H9 (cell line): ENCODE results near the gene DCUN1D5. TPM values are rescaled to one million over a fixed set of nuclear protein-coding genes. Genes with fewer than 3 reads are reported as not detected.

ENCODE experiments used
- DNase-seq: peaks from one replicate; pipeline ENCODE4 v3.0.0-alpha.2; 2017
- H2AFZ ChIP-seq: one replicate; pipeline ENCODE4 v1.6.1; 2013; ENCODE audit warnings: mild to moderate bottlenecking, low read length, control low read depth, moderate library complexity
- H2AK5ac ChIP-seq: 2 replicates; pipeline ENCODE4 v1.6.1; 2013; ENCODE audit warnings: low read length, control low read depth, mixed read lengths; ENCODE audit not compliant: insufficient read length
- H2BK120ac ChIP-seq: one replicate; pipeline ENCODE4 v1.6.1; 2013; ENCODE audit warnings: low read depth, mild to moderate bottlenecking, low read length, control low read depth, inconsistent platforms; ENCODE audit not compliant: poor library complexity, severe bottlenecking
- H2BK12ac ChIP-seq: 2 replicates; pipeline ENCODE4 v1.6.1; 2013; ENCODE audit warnings: low read length, control low read depth, mixed read lengths, low read depth; ENCODE audit not compliant: insufficient read length
- H2BK15ac ChIP-seq: 2 replicates; pipeline ENCODE4 v1.6.1; 2013; ENCODE audit warnings: low read depth, low read length, control low read depth
- H2BK20ac ChIP-seq: one replicate; pipeline ENCODE4 v1.6.1; 2013; ENCODE audit warnings: low read depth, mild to moderate bottlenecking, low read length, control low read depth, inconsistent platforms; ENCODE audit not compliant: poor library complexity, severe bottlenecking
- H2BK5ac ChIP-seq: 2 replicates; pipeline ENCODE4 v1.6.1; 2013; ENCODE audit warnings: low read length, control low read depth, mixed read lengths; ENCODE audit not compliant: insufficient read length
- H3K14ac ChIP-seq: 2 replicates; pipeline ENCODE4 v1.6.1; 2013; ENCODE audit warnings: low read length, control low read depth; ENCODE audit not compliant: insufficient read depth
- H3K18ac ChIP-seq: 2 replicates; pipeline ENCODE4 v1.6.1; 2013; ENCODE audit warnings: low read depth, mild to moderate bottlenecking, mixed read lengths, low read length, control low read depth; ENCODE audit not compliant: insufficient read length
- H3K23ac ChIP-seq: 2 replicates; pipeline ENCODE4 v1.6.1; 2013; ENCODE audit warnings: low read length, control low read depth, mixed read lengths, low read depth; ENCODE audit not compliant: insufficient read length
- H3K23me2 ChIP-seq: 2 replicates; pipeline ENCODE4 v1.6.1; 2013; ENCODE audit warnings: low read depth, mild to moderate bottlenecking, mixed read lengths, low read length, control low read depth; ENCODE audit not compliant: insufficient read length, poor library complexity, severe bottlenecking
- H3K27ac ChIP-seq: 2 replicates; pipeline ENCODE4 v1.5.1; 2013; ENCODE audit warnings: low read length, control low read depth, mixed read lengths, low read depth; ENCODE audit not compliant: insufficient read length
- H3K27me3 ChIP-seq: 2 replicates; pipeline ENCODE4 v1.6.1; 2013; ENCODE audit warnings: low read length, control low read depth, inconsistent platforms; ENCODE audit not compliant: insufficient read depth
- H3K4ac ChIP-seq: 2 replicates; pipeline ENCODE4 v1.6.1; 2013; ENCODE audit warnings: low read depth, mild to moderate bottlenecking, control low read depth, inconsistent platforms, low read length, moderate library complexity
- H3K4me1 ChIP-seq: 2 replicates; pipeline ENCODE4 v1.6.1; 2013; ENCODE audit warnings: low read length, control low read depth, inconsistent platforms; ENCODE audit not compliant: insufficient read depth
- H3K4me2 ChIP-seq: 2 replicates; pipeline ENCODE4 v1.6.1; 2013; ENCODE audit warnings: low read length, control low read depth, mixed read lengths; ENCODE audit not compliant: insufficient read length, insufficient read depth
- H3K56ac ChIP-seq: 2 replicates; pipeline ENCODE4 v1.6.1; 2013; ENCODE audit warnings: low read depth, mild to moderate bottlenecking, mixed read lengths, low read length, control low read depth; ENCODE audit not compliant: insufficient read length
- H3K79me1 ChIP-seq: 2 replicates; pipeline ENCODE4 v1.6.1; 2013; ENCODE audit warnings: low read depth, mild to moderate bottlenecking, moderate library complexity, low read length, control low read depth, inconsistent platforms; ENCODE audit not compliant: insufficient read depth, poor library complexity, severe bottlenecking
- H3K79me2 ChIP-seq: 2 replicates; pipeline ENCODE4 v1.6.1; 2013; ENCODE audit warnings: low read length, control low read depth, inconsistent platforms; ENCODE audit not compliant: insufficient read depth
- H3K9ac ChIP-seq: 2 replicates; pipeline ENCODE4 v1.6.1; 2013; ENCODE audit warnings: low read length, control low read depth, mixed read lengths; ENCODE audit not compliant: insufficient read length; ENCODE audit errors: extremely low read depth
- H3K9me3 ChIP-seq: one replicate; pipeline ENCODE4 v1.6.1; 2013; ENCODE audit warnings: low read depth, low read length, inconsistent platforms; ENCODE audit not compliant: control insufficient read depth
- H3T11ph ChIP-seq: one replicate; pipeline ENCODE4 v1.6.1; 2013; ENCODE audit warnings: mild to moderate bottlenecking, low read length, control low read depth, inconsistent platforms
- H4K20me1 ChIP-seq: one replicate; pipeline ENCODE4 v1.6.1; 2013; ENCODE audit not compliant: control insufficient read depth, insufficient read length, insufficient read depth
- H4K5ac ChIP-seq: 2 replicates; pipeline ENCODE4 v1.6.1; 2013; ENCODE audit warnings: low read depth, mild to moderate bottlenecking, mixed read lengths, low read length, control low read depth; ENCODE audit not compliant: insufficient read length
- H4K8ac ChIP-seq: replicated peaks from 2 replicates; pipeline ENCODE4 v1.6.1; 2013; ENCODE audit warnings: low read length, control low read depth, mixed read lengths, low read depth; ENCODE audit not compliant: insufficient read length
- H4K91ac ChIP-seq: 2 replicates; pipeline ENCODE4 v1.6.1; 2013; ENCODE audit warnings: low read depth, mild to moderate bottlenecking, moderate library complexity, mixed read lengths, low read length, control low read depth; ENCODE audit not compliant: insufficient read length
- H3K27ac Mint-ChIP-seq, 3 experiments: 2 replicates in 2 of 3; 3 replicates in 1 of 3; pipeline ENCODE4 v1.8.0; 2020 to 2021; ENCODE audit warnings: mixed read lengths in 3 of 3, mild to moderate bottlenecking in 1 of 3, moderate library complexity in 1 of 3
- H3K27me3 Mint-ChIP-seq: 2 replicates; pipeline ENCODE4 v1.8.0; 2021; ENCODE audit warnings: low read depth, mild to moderate bottlenecking, moderate library complexity, mixed read lengths
- H3K36me3 Mint-ChIP-seq, 3 experiments: 2 replicates in 2 of 3; 3 replicates in 1 of 3; pipeline ENCODE4 v1.8.0; 2020 to 2021; ENCODE audit warnings: low read depth in 3 of 3, mixed read lengths in 3 of 3; ENCODE audit not compliant: insufficient read depth in 1 of 3
- H3K4me1 Mint-ChIP-seq, 2 experiments: 2 replicates each; pipeline ENCODE4 v1.8.0; 2020; ENCODE audit warnings: mixed read lengths in 2 of 2
- H3K4me3 Mint-ChIP-seq, 2 experiments: 2 replicates in 1 of 2; 3 replicates in 1 of 2; pipeline ENCODE4 v1.8.0; 2020 to 2021; ENCODE audit warnings: mild to moderate bottlenecking in 2 of 2, mixed read lengths in 2 of 2, moderate library complexity in 1 of 2
- H3K9me3 Mint-ChIP-seq, 2 experiments: 2 replicates in 1 of 2; 3 replicates in 1 of 2; pipeline ENCODE4 v1.8.0; 2020; ENCODE audit warnings: mild to moderate bottlenecking in 2 of 2, mixed read lengths in 2 of 2, moderate library complexity in 1 of 2
- CTCF ChIP-seq: fragments of 200-600 bp; sonication (generic); conservative IDR thresholded peaks from 3 replicates; pipeline ENCODE4 v1.8.0; 2021; ENCODE audit warnings: antibody characterized with exemption, mild to moderate bottlenecking
- WGBS: extraction: QIAGEN DNeasy Blood & Tissue Kit; methylation state at CpG from one replicate; pipeline ENCODE4 v1.1.7; 2013; ENCODE audit warnings: missing lambda C conversion rate, low lambda C conversion rate, mixed read lengths; ENCODE audit not compliant: insufficient read length; ENCODE audit errors: extremely low coverage; 5-methylcytosine and 5-hydroxymethylcytosine counted together
- total RNA-seq: library from RNA; stranded (reverse); gene quantifications from 2 replicates; pipeline ENCODE4 v1.2.1, GENCODE V29; 2021

Gene DCUN1D5
- total RNA-seq, 1 experiment from 2014 or later, result 86.7 TPM

- no peaks in the 10 kb centered on the region for H3K4me1 ChIP-seq
- WGBS, result no CpG with 5 or more reads among the region's 4 CpGs
- H3K9ac ChIP-seq, result no peak overlapping the region
- H2AFZ ChIP-seq, result no peak overlapping the region
- no peaks in the 10 kb centered on the region for H3K27me3 ChIP-seq
- no peak overlapping the region for H2AK5ac ChIP-seq
- no peaks in the 10 kb centered on the region for H3K79me2 ChIP-seq
- no peak overlapping the region for H4K91ac ChIP-seq
- H3K27me3 Mint-ChIP-seq, result no peaks in the 10 kb centered on the region
- no peak overlapping the region for H3K4ac ChIP-seq
- no peak overlapping the region for H3T11ph ChIP-seq
- no peak overlapping the region for H3K18ac ChIP-seq
- H3K4me2 ChIP-seq, result no peak overlapping the region
- no peaks in the 10 kb centered on the region for H3K23me2 ChIP-seq
- H3K4me3 Mint-ChIP-seq, result no peak overlapping the region
- H3K4me1 Mint-ChIP-seq, result no peaks in the 10 kb centered on the region
- H3K23ac ChIP-seq, result no peak overlapping the region
- no peak overlapping the region for H2BK5ac ChIP-seq
- no peaks in the 10 kb centered on the region for H4K20me1 ChIP-seq
- H3K27ac ChIP-seq, result no peak overlapping the region
- H3K36me3 Mint-ChIP-seq, result no peaks in the 10 kb centered on the region
- H2BK12ac ChIP-seq, result no peak overlapping the region
- TF ChIP-seq CTCF, result no peak
- H4K8ac ChIP-seq, result no peak overlapping the region
- no peak overlapping the region for H4K5ac ChIP-seq
- H3K79me1 ChIP-seq, result no peaks in the 10 kb centered on the region
- no peaks in the 10 kb centered on the region for H3K9me3 Mint-ChIP-seq
- no peaks in the 10 kb centered on the region for H3K9me3 ChIP-seq
- no peak overlapping the region for H3K14ac ChIP-seq
- H2BK20ac ChIP-seq, result no peak overlapping the region
- no peak overlapping the region for H2BK120ac ChIP-seq
- H2BK15ac ChIP-seq, result no peak overlapping the region
- DNase-seq, result no peak
- H3K27ac Mint-ChIP-seq, result peak overlapping the region in 1 of 3 experiments; percentile 81; a peak in 2 of 7 replicates
- H3K56ac ChIP-seq, result no peak overlapping the region
Observed at GRCh38 chr11:103051981-103052380, 40.0 kb downstream of the DCUN1D5 start.
